ENCODE results near the gene EAF1.
"Not testable (repeated sequence)": the region's sequence is repeated elsewhere in the genome, so short reads cannot be mapped to it uniquely, and the experiment has no call there.

EAF1 gene

DNA sequence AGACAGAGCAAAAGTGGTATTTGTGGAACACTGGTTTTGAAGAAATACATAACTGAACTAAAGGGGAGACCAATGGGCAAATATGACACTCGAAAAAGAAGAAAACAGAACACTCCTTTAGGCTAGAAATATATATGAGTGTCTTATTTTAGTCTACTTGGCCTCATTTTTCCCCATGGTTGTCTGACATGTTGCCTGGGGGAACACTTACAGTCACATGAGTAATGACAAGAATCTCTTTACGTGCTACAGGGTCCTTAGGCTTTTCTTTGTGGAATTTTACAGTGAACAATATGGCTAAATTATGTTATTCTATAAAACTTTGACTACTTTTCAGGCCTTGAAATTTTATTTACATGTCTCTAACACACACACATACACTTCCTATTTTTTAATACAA, 17.6 kb upstream of the EAF1 start:
- no peak for DNase-seq (ENCODE audit: low read depth)
- no peak overlapping the region for H3K4me3 ChIP-seq (ENCODE audit: low read length)
- TF ChIP-seq, protein P1, sequence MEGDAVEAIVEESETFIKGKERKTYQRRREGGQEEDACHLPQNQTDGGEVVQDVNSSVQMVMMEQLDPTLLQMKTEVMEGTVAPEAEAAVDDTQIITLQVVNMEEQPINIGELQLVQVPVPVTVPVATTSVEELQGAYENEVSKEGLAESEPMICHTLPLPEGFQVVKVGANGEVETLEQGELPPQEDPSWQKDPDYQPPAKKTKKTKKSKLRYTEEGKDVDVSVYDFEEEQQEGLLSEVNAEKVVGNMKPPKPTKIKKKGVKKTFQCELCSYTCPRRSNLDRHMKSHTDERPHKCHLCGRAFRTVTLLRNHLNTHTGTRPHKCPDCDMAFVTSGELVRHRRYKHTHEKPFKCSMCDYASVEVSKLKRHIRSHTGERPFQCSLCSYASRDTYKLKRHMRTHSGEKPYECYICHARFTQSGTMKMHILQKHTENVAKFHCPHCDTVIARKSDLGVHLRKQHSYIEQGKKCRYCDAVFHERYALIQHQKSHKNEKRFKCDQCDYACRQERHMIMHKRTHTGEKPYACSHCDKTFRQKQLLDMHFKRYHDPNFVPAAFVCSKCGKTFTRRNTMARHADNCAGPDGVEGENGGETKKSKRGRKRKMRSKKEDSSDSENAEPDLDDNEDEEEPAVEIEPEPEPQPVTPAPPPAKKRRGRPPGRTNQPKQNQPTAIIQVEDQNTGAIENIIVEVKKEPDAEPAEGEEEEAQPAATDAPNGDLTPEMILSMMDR (IDR thresholded peaks at IDR 0.05; ENCODE audit: insufficient read depth, low read depth, low read length, missing control alignments) = no peak

DNA sequence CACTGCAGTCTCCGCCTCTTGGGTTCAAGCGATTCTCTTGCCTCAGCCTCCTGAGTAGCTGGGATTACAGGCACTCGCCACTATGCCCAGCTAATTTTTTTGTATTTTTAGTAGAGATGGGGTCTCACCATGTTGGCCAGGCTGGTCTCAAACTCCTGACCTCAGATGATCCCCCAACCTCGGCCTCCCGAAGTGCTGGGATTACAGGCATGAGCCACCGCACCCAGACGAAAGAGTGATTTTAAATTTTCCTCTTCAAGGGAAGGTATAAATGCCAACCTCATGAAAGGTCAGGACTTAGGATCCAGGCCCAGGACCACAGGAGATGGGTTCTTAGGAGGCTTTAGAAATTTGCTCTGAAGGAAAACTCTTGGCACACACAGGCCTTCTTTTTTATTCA, 16.4 kb upstream of the EAF1 start:
- not testable (repeated sequence) for DNase-seq (ENCODE audit: low read depth); H3K4me3 ChIP-seq (ENCODE audit: low read length)

DNA sequence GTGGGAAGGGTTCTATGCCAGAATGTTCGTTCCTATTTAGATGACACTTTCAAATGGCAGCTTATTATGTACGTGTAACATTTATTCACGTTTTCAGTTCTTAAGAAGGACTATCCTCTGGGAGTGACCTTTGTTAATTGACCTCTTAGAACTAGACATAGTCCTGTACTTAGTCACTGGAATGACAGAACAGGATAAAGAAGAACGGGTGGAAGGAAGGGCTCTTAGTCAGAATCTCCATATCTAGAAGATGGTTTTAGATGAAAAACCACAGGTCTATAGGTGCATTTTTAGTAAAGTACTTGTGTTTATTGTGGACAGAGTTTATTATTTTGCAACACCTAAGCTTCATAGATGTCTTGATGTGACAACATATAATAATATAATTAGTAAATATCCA, 6.5 kb upstream of the EAF1 start:
- H3K4me3 ChIP-seq (ENCODE audit: low read length) = no peak overlapping the region
- DNase-seq (ENCODE audit: low read depth) = no peak
- TF ChIP-seq, protein P1 (IDR thresholded peaks at IDR 0.05; ENCODE audit: insufficient read depth, low read depth, low read length, missing control alignments) = no peak

DNA sequence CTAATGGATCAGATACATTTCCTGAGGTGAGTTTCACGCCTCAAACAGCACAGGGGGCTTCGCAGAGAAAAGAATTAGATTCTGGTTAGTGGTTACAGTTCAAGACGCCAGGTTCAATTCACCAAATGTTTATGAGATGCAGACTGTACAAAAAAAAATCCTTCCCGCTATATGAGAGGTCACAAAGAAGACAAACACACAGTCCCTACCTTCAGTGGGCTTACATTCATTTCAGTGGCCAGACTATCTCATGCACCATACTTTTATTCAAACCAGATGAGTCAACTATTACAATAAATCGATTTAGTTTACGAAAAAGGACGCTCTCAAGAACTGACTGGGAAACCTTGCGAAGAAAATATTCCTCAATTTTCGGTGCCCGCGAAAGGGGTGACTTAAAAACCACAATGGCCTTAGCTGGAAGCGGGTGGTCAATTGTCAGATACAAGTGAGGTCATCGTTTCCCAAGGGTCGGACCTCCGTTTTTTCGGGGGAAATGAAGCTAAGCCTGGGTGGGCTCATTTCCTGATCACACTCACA, 749 bp upstream of the EAF1 start:
- DNase-seq (ENCODE audit: low read depth) = no peak
- TF ChIP-seq, protein P1 (IDR thresholded peaks at IDR 0.05; ENCODE audit: insufficient read depth, low read depth, low read length, missing control alignments) = no peak
- H3K4me3 ChIP-seq (ENCODE audit: low read length) = peak overlapping the region; percentile 90

DNA sequence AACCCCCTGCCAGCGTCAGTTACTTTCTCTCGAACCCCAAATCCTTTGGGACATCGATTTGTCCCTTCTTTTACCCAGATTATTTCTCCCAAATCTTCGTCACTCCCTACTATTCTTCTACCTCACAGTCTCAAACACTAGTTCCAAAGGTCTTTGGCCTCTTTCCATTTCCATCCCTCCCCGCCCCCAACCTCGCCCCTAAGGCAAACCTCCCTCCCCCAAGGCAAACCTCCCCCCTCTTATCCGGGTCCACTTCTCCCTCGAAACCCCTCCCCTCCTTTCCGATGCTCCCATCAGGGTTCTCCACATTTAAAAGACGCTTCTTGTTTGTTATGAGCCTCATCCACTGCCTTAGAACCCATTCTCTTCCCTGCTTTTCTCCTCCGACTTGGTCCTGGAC, 583 bp downstream of the EAF1 start:
- DNase-seq (ENCODE audit: low read depth) = no peak
- TF ChIP-seq, protein P1 (IDR thresholded peaks at IDR 0.05; ENCODE audit: insufficient read depth, low read depth, low read length, missing control alignments) = no peak
- peak overlapping the region; percentile 90 for H3K4me3 ChIP-seq (ENCODE audit: low read length)

DNA sequence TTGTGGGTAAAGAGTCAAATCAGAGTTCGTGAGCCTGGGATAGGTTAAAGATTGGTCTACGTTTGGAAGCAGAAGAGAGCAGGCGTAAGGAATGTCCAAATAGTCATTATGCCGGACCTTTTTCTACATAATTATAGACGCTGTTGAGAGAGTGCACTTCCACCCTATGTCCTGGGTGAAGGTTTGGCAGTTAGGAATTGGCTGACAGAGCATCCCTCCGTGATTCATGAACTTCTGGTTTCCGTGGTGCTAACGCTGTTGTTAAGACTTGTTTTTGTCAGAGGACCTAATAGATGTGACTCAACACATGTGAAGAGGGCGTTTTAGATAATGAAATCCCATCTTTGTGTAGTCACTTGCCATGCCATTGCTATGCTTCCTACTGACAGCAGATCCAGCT, 1.1 kb downstream of the EAF1 start:
- DNase-seq (ENCODE audit: low read depth) = peak; percentile 95
- TF ChIP-seq, protein P1 (IDR thresholded peaks at IDR 0.05; ENCODE audit: insufficient read depth, low read depth, low read length, missing control alignments) = no peak
- peak overlapping the region; percentile 90 for H3K4me3 ChIP-seq (ENCODE audit: low read length)

DNA sequence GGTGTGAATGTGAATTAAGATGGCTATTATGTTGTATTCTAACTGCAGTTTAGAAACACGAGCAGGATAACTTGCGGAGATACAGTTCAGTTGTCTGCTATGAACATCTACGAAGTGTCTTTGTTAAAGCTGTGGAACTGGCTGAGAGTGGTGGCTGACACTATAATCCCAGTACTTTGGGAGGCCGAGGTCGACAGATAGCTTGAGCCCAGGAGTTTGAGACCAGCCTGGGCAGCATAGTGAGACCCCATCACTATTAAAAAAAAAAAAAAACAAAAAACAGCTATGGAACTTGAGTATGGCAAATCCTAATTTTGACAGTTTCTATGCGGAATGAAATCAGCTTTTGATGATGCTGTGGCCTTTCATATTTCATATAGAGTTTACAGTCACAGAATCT, 1.7 kb downstream of the EAF1 start:
- DNase-seq (ENCODE audit: low read depth) = no peak
- TF ChIP-seq, protein P1 (IDR thresholded peaks at IDR 0.05; ENCODE audit: insufficient read depth, low read depth, low read length, missing control alignments) = no peak
- no peak overlapping the region for H3K4me3 ChIP-seq (ENCODE audit: low read length)
